Gastroesophageal sphincter (tissue), 4 donors: ENCODE data around the gene NEURL1. TPM values are rescaled to one million over a fixed set of nuclear protein-coding genes. Genes with fewer than 3 reads are reported as not detected.
"Not testable (repeated sequence)": the region's sequence is repeated elsewhere in the genome, so short reads cannot be mapped to it uniquely, and the experiment has no call there.

Experiments used
- ATAC-seq: fragments of 150-250 bp; one replicate; pipeline ENCODE4 v1.9.1; 2016; ENCODE audit warnings: mild to moderate bottlenecking, moderate library complexity
- H3K27ac ChIP-seq, 4 donors: fragments of 200-600 bp; sonication (generic) in 3 of 4; 1 replicate in 3 of 4; 2 replicates in 1 of 4; pipeline ENCODE4 v1.5.1; 2016 to 2019
- H3K27me3 ChIP-seq: fragments of 200-600 bp; sonication (generic); one replicate; pipeline ENCODE4 v1.5.1; 2019
- H3K36me3 ChIP-seq, 2 donors: fragments of 200-600 bp; sonication (generic); one replicate each; pipeline ENCODE4 v1.5.1; 2019; ENCODE audit warnings: control low read depth in 1 of 2
- H3K4me1 ChIP-seq, 3 donors: fragments of 200-600 bp; sonication (generic); 1 replicate in 2 of 3; 2 replicates in 1 of 3; pipeline ENCODE4 v1.5.1; 2016 to 2019; ENCODE audit warnings: control low read depth in 2 of 3
- H3K4me3 ChIP-seq, 2 donors: fragments of 200-600 bp; sonication (generic); one replicate each; pipeline ENCODE4 v1.5.1; 2019; ENCODE audit warnings: mild to moderate bottlenecking in 1 of 2, moderate library complexity in 1 of 2
- H3K9me3 ChIP-seq, 3 donors: fragments of 200-600 bp; sonication (generic); one replicate each; pipeline ENCODE4 v1.5.1; 2017 to 2019; ENCODE audit warnings: control low read depth in 2 of 3
- EP300 ChIP-seq: sonication (generic); formaldehyde crosslinking; IDR thresholded peaks from one replicate; pipeline ENCODE4 v1.6.1; 2017; ENCODE audit warnings: antibody characterized with exemption, mild to moderate bottlenecking
- POLR2A ChIP-seq, 2 donors: fragments of 450-650 bp; IDR thresholded peaks; one replicate each; pipeline ENCODE4 v1.6.1; 2017; ENCODE audit warnings: antibody characterized with exemption in 2 of 2, mild to moderate bottlenecking in 2 of 2, moderate library complexity in 1 of 2
- POLR2AphosphoS5 ChIP-seq: sonication (generic); formaldehyde crosslinking; IDR thresholded peaks from one replicate; pipeline ENCODE4 v1.6.1; 2017; ENCODE audit warnings: antibody characterized with exemption
- WGBS, 2 donors: methylation state at CpG; one replicate each; pipeline ENCODE4 v1.1.5; 2018; ENCODE audit warnings: low coverage in 1 of 2; 5-methylcytosine and 5-hydroxymethylcytosine counted together
- total RNA-seq, 4 donors: library from RNA; depleted of rRNA; stranded (reverse); fragments of >200 nt; gene quantifications; one replicate each; pipeline ENCODE4 v1.1.0, GENCODE V29; 2016
- TF ChIP-seq, protein P1 (sequence below), 4 experiments: fragments of 200-600 bp in 2 of 4; fragments of 450-650 bp in 2 of 4; sonication (generic) in 1 of 4; IDR thresholded peaks; one replicate each; pipeline ENCODE4 v1.5.1; 2017 to 2019; ENCODE audit warnings: antibody characterized with exemption in 4 of 4, mild to moderate bottlenecking in 2 of 4, moderate library complexity in 2 of 4

NEURL1 gene
- total RNA-seq, 4 donors from 2014 or later = 0.15 to 0.27 (median 0.19) TPM; not detected in 1

DNA sequence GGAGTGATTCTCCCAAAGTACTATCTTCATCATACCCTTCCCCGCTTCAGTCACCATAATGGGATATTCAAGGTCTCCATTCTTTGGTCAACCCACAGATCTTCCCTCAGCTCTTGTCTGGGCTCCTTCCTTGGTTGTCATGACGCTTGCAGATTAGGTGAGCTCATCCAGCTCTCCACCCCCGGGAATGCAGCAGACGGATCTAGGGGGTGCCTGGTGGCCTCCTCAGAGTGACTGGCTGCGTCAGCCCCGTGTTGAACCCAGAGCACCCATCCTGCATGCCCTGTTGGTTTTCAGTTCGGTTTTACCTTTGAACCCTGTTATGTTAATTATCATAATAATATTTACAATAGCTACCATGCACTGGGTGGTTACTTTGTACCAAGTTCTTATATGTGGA lies 6.4 kb downstream of the NEURL1 start:
- no peak for ATAC-seq
- Histone ChIP-seq H3K27ac (no peak overlapping the region), H3K4me3 (no peak overlapping the region)

DNA sequence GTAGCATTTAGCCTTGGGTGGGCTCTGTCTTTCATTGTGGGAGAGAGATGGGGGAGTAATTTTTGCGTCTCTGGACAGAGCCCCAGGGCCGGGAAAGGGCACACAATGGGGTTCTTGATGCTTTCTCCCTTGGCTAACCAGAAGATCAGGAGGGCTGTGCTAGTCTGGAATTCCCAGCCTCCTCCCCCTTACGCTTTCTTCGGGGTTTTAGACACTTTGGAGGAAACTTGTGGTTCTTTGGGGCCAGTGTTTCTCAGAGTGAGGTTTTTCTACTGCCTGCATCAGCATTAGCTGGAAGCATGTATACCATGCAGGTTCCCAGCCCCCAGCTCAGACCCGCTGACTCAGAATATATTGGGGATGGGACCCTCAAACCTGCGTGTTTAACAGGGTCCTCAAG lies 7.0 kb downstream of the NEURL1 start:
- TF ChIP-seq POLR2AphosphoS5 (no peak), EP300 (no peak), POLR2A (IDR thresholded peaks at IDR 0.05) (no peak)
- TF ChIP-seq, protein P1, sequence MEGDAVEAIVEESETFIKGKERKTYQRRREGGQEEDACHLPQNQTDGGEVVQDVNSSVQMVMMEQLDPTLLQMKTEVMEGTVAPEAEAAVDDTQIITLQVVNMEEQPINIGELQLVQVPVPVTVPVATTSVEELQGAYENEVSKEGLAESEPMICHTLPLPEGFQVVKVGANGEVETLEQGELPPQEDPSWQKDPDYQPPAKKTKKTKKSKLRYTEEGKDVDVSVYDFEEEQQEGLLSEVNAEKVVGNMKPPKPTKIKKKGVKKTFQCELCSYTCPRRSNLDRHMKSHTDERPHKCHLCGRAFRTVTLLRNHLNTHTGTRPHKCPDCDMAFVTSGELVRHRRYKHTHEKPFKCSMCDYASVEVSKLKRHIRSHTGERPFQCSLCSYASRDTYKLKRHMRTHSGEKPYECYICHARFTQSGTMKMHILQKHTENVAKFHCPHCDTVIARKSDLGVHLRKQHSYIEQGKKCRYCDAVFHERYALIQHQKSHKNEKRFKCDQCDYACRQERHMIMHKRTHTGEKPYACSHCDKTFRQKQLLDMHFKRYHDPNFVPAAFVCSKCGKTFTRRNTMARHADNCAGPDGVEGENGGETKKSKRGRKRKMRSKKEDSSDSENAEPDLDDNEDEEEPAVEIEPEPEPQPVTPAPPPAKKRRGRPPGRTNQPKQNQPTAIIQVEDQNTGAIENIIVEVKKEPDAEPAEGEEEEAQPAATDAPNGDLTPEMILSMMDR (IDR thresholded peaks at IDR 0.05) = no peak
- H3K9me3 ChIP-seq = no peaks in the 10 kb centered on the region
- no peaks in the 10 kb centered on the region for H3K36me3 ChIP-seq
- peaks cover 0 to 8% (median 3%) of the 10 kb centered on the region in 3 donors for H3K4me1 ChIP-seq
- H3K27me3 ChIP-seq = peaks cover 33% of the 10 kb centered on the region
- H3K4me3 ChIP-seq = no peak overlapping the region
- ATAC-seq = no peak
- 80% methylated on average over 1 of the region's 6 CpGs; no CpG with 5 or more reads in 1 of the 2 donors for WGBS, 2 donors
- H3K27ac ChIP-seq = no peak overlapping the region

More for the DNA sequence above, 6.4 kb downstream of the NEURL1 start:
- Histone ChIP-seq H3K36me3 (no peaks in the 10 kb centered on the region), H3K27me3 (peaks cover 39% of the 10 kb centered on the region), H3K9me3 (no peaks in the 10 kb centered on the region), H3K4me1 (peaks cover 0 to 9% (median 3%) of the 10 kb centered on the region in 3 donors)
- WGBS, 2 donors = 62 to 67% methylated on average over 5 to 7 of the region's 7 CpGs
- TF ChIP-seq, protein P1 (IDR thresholded peaks at IDR 0.05) = no peak
- TF ChIP-seq POLR2A (IDR thresholded peaks at IDR 0.05) (no peak), POLR2AphosphoS5 (no peak), EP300 (no peak)

DNA sequence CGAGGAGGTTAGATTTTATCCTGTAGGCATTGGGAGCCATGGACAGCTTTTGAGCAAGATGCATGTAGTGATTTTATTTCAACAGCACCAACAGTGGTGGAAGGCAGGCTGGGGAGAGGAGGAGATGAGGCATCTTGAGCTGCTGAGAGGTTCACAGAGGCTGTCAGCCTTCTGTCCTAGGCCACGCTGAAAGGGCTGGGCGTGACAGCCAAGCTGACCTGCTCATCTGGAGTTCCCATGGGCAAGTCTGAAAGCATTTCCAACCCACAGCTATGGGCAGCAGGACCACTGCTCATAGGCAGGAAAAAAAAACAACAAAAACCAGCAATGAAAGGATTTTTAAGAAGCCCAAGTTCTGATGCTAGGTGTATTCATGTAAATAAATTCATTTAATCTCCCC lies 7.7 kb downstream of the NEURL1 start:
- ATAC-seq = no peak
- TF ChIP-seq, protein P1 (IDR thresholded peaks at IDR 0.05) = no peak
- TF ChIP-seq EP300 (no peak), POLR2AphosphoS5 (no peak), POLR2A (IDR thresholded peaks at IDR 0.05) (no peak)
- peaks cover 0 to 8% (median 3%) of the 10 kb centered on the region in 3 donors for H3K4me1 ChIP-seq
- no peaks in the 10 kb centered on the region for H3K36me3 ChIP-seq
- no peaks in the 10 kb centered on the region for H3K9me3 ChIP-seq
- WGBS, 2 donors = 78 to 100% methylated on average over 1 to 2 of the region's 3 CpGs
- H3K4me3 ChIP-seq = no peak overlapping the region
- no peak overlapping the region for H3K27ac ChIP-seq
- H3K27me3 ChIP-seq = peaks cover 26% of the 10 kb centered on the region

DNA sequence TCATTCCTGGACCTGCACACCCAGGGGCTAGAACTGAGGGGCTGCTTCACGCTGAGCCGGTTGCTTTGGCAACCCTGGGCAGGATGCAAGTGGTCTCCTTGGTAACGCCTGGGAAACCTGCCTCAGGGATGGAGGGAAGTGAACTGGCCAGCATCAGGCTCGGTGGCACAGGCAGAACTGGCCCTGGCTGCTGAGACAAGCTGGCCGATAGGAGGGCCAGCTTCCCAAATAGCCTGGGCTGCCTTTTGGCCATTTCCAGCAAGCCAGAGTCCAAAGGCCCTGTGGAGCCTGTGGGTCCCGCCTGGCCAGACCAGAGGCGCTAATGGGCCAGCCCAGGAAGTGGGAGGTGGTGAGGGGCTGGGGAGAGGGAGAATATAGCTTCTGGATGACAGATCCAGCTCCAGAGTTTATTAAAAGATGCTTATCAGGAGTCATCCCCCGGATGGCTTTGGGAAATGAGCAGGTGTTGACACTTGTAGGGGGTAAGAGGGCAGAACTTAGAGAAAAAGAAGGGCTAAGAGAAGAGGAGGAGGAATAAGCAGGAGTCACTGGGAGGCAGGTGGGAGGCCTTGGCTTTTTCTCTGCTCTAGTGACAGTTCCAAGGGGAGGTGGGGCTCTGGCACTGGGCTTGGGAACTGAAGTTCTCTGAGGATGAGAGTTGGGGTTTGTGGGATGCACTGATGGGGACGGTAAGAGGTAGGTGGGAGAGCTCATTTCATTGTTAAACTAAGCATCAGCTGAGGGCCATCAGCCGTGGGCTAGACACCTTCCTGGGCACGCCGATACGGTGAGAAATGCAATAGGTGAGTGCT lies 9.6 kb downstream of the NEURL1 start:
- no peaks in the 10 kb centered on the region for H3K9me3 ChIP-seq
- peaks cover 22% of the 10 kb centered on the region for H3K27me3 ChIP-seq
- peaks cover 0 to 8% (median 3%) of the 10 kb centered on the region in 3 donors for H3K4me1 ChIP-seq
- WGBS, 2 donors = 68 to 92% methylated on average over 5 to 8 of the region's 13 CpGs
- no peak for ATAC-seq
- no peak overlapping the region for H3K27ac ChIP-seq
- TF ChIP-seq, protein P1 (IDR thresholded peaks at IDR 0.05) = no peak
- TF ChIP-seq POLR2AphosphoS5 (no peak), POLR2A (IDR thresholded peaks at IDR 0.05) (no peak), EP300 (no peak)
- no peak overlapping the region for H3K4me3 ChIP-seq
- H3K36me3 ChIP-seq = no peaks in the 10 kb centered on the region

DNA sequence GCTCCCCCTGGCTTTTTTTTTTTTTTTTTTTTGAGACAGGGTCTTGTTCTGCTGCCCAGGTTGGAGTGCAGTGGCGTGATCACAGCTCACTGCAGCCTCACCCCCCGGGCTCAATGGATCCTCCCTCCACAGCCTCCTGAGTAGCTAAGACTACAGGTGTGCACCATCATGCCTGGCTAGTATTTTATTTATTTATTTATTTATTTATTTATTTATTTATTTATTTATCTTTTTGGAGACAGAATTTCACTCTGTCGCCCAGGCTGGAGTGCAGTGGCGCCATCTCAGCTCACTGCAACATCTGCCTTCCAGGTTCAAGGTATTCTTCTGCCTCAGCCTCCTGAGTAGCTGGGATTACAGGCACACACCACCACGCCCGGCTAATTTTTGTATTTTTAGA lies 10.3 kb downstream of the NEURL1 start:
- WGBS, 2 donors = 89 to 100% methylated on average over 1 to 6 of the region's 6 CpGs
- not testable (repeated sequence) for H3K4me1 ChIP-seq, H3K9me3 ChIP-seq, H3K27ac ChIP-seq, H3K36me3 ChIP-seq, ATAC-seq, H3K4me3 ChIP-seq
- H3K27me3 ChIP-seq = peaks cover 18% of the 10 kb centered on the region
